DND-41 (cell line): ENCODE results near the gene ANKRD55.

ENCODE experiments used
- EZH2 ChIP-seq: IDR thresholded peaks from 3 replicates; pipeline ENCODE4 v1.6.1; 2012; ENCODE audit warnings: borderline replicate concordance, low read depth, mild to moderate bottlenecking, moderate library complexity, low read length, inconsistent platforms; ENCODE audit not compliant: severe bottlenecking
- TF ChIP-seq, protein P1 (sequence below): IDR thresholded peaks from 2 replicates; pipeline ENCODE4 v1.5.1; 2012; ENCODE audit warnings: borderline replicate concordance, low read length, moderate library complexity, mild to moderate bottlenecking; ENCODE audit not compliant: poor library complexity, severe bottlenecking; ENCODE audit errors: extremely low read depth

DNA sequence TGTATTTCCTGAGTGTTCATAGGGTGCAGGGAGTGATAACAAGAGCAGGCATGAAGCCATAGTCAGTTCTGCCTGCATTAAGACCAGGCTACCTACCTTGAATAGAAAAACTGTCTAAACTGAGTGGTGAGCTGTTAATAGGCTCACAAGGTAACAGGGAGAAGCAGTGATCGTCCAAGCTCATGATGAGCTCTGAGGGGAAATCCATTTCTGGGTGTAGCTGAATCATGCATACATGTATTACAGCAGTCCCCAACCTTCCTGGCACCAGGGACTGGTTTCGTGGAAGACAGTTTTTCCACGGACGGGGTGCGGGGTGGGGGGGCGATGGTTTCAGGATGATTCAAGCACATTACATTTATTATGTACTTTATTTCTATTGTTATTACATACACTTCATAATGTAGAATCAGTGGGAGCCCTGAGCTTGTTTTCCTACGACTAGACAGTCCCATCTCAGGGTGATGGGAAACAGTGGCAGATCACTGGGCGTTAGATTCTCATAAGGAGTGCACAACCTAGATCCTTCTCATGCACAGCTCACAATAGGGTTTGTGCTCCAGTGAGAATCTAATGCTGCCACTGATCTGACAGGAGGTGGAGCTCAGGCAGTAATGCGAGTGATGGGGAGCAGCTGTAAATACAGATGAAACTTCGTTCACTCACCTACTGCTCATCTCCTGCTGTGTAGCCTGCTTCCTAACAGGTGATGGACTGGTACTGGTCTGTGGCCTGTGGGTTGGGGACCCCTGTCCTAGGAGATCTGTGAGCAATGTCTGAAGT lies 138.4 kb downstream of the ANKRD55 start:
- TF ChIP-seq, protein P1, sequence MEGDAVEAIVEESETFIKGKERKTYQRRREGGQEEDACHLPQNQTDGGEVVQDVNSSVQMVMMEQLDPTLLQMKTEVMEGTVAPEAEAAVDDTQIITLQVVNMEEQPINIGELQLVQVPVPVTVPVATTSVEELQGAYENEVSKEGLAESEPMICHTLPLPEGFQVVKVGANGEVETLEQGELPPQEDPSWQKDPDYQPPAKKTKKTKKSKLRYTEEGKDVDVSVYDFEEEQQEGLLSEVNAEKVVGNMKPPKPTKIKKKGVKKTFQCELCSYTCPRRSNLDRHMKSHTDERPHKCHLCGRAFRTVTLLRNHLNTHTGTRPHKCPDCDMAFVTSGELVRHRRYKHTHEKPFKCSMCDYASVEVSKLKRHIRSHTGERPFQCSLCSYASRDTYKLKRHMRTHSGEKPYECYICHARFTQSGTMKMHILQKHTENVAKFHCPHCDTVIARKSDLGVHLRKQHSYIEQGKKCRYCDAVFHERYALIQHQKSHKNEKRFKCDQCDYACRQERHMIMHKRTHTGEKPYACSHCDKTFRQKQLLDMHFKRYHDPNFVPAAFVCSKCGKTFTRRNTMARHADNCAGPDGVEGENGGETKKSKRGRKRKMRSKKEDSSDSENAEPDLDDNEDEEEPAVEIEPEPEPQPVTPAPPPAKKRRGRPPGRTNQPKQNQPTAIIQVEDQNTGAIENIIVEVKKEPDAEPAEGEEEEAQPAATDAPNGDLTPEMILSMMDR, result no peak
- TF ChIP-seq EZH2, result no peak
